Vagina (tissue), 2 donors: ENCODE results near the gene RAPGEF5.

ENCODE experiments used
- POLR2A ChIP-seq, 2 donors: fragments of 450-650 bp; IDR thresholded peaks; one replicate each; pipeline ENCODE4 v1.6.1; 2017; ENCODE audit warnings: antibody characterized with exemption in 2 of 2, mild to moderate bottlenecking in 2 of 2, moderate library complexity in 2 of 2
- POLR2AphosphoS5 ChIP-seq, 2 donors: sonication (generic); formaldehyde crosslinking; IDR thresholded peaks; one replicate each; pipeline ENCODE4 v1.9.0; 2017; ENCODE audit warnings: antibody characterized with exemption in 2 of 2, mild to moderate bottlenecking in 2 of 2, low read depth in 1 of 2; ENCODE audit not compliant: insufficient read depth in 1 of 2
- TF ChIP-seq, protein P1 (sequence below), 3 experiments: fragments of 450-650 bp in 2 of 3; fragments of 200-600 bp in 1 of 3; sonication (generic) in 1 of 3; IDR thresholded peaks; one replicate each; pipeline ENCODE4 v1.5.1; 2017 to 2019; ENCODE audit warnings: antibody characterized with exemption in 3 of 3, mild to moderate bottlenecking in 2 of 3, moderate library complexity in 2 of 3

DNA sequence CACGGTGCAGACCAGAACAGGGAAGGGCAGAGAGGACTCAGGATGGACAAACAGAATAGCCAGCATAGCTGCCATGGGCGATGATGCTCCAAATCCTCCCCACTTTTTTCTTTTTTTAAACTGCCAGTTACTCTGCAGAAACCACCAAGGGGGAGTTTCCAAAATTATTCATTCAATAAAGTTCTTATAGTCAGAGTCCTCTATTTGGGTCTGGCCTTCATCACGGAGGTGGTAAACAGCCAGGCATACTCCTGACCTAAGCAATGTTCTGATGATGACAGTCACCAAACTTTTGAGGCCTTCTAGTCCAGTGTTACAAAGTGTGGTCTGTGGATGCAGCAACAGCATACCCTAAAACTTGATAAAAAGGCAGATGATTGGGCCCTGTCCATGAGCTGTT lies 12.3 kb downstream of the RAPGEF5 start:
- TF ChIP-seq, protein P1, sequence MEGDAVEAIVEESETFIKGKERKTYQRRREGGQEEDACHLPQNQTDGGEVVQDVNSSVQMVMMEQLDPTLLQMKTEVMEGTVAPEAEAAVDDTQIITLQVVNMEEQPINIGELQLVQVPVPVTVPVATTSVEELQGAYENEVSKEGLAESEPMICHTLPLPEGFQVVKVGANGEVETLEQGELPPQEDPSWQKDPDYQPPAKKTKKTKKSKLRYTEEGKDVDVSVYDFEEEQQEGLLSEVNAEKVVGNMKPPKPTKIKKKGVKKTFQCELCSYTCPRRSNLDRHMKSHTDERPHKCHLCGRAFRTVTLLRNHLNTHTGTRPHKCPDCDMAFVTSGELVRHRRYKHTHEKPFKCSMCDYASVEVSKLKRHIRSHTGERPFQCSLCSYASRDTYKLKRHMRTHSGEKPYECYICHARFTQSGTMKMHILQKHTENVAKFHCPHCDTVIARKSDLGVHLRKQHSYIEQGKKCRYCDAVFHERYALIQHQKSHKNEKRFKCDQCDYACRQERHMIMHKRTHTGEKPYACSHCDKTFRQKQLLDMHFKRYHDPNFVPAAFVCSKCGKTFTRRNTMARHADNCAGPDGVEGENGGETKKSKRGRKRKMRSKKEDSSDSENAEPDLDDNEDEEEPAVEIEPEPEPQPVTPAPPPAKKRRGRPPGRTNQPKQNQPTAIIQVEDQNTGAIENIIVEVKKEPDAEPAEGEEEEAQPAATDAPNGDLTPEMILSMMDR (IDR thresholded peaks at IDR 0.05): no peak
- TF ChIP-seq POLR2A (IDR thresholded peaks at IDR 0.05) (no peak), POLR2AphosphoS5 (IDR thresholded peaks at IDR 0.05; ENCODE audit: insufficient read depth in 1 of 2, low read depth in 1 of 2) (no peak)
